ENCODE measurements around the gene JARID2.
"Not testable (repeated sequence)": the region's sequence is repeated elsewhere in the genome, so short reads cannot be mapped to it uniquely, and the experiment has no call there.

JARID2 gene

DNA sequence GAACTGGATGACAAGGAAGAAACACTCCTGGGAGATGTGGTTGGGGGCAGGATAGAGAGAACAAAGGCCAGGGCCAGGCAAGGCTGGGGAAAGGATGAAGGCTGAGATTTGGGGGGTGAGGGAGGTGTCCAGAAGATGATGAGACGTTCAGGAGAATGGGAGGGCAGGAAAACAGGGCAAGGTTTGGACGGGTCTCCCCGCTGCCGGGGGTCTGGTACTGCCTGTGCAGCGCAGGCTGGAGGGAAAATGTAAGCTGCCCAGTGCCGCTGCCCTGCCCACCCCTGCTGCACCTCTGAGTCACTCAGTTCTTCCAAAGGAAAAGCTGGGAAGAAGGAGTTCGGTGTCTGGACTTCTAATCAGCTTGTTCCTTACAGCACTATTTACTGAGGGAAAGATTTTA lies 286.1 kb downstream of the JARID2 start:
- no peak for DNase-seq

DNA sequence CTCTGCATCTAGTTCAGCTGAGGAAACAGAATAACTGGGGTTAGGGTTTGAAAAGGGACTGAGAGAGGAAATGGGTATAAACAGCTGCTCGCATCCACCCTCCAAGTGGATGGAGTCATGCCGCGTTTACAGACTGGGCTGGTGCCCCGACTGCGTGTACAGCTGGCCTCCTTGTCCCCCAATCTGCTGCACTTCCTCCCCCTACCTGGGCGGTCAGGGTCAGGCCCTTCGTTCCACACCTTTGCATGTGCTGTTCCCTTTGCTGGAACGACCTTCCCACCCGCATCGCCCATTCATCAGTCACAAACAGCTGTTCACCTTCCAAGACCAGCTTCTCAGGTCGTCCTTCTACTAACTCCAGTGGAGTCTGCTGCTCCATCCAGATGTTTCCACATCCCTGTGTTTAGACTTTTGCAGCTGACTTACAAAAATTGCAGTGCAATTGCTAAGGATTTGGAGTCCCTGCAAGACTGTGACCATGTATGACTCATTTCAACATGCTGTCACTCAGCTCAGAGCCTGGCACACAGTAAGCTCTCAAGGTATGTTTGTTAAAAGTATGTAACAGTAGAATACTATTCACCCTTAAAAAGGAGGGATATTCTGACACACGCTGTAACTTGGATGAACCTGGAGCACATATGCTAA lies 287.6 kb downstream of the JARID2 start:
- DNase-seq, result no peak

- no peak for DNase-seq
These were observed 289.1 kb downstream of the JARID2 start for GRCh38 chr6:15534974-15535373.

- DNase-seq, result no peak
These were observed 289.8 kb downstream of the JARID2 start for GRCh38 chr6:15535495-15536197.

- DNase-seq, result no peak
These were observed 290.5 kb downstream of the JARID2 start for GRCh38 chr6:15536198-15536955.

DNA sequence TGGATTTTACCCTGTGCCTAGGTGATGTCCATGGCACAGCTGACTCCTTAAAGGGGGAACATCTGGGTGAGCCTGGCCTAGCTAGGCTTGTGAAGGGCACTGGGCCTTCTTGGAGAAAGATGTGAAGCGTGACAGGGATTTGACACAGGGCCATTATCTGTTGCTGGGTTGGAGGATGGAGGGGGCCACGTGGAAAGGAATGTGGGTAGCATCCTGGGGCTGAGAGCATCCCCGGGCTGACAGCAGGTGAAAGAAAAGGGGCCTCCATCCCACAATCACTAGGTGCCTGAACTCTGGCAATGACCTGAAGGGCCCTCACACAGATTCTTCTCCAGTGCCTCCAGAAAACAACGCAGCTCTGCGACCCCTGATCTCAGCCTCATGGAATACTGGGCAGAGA lies 292.2 kb downstream of the JARID2 start:
- DNase-seq, result no peak

GRCh38 chr6:15538766-15539495 lies 293.1 kb downstream of the JARID2 start:
- no peak for DNase-seq

- DNase-seq, result no peak
These were observed 293.9 kb downstream of the JARID2 start for GRCh38 chr6:15539722-15540270.

DNA sequence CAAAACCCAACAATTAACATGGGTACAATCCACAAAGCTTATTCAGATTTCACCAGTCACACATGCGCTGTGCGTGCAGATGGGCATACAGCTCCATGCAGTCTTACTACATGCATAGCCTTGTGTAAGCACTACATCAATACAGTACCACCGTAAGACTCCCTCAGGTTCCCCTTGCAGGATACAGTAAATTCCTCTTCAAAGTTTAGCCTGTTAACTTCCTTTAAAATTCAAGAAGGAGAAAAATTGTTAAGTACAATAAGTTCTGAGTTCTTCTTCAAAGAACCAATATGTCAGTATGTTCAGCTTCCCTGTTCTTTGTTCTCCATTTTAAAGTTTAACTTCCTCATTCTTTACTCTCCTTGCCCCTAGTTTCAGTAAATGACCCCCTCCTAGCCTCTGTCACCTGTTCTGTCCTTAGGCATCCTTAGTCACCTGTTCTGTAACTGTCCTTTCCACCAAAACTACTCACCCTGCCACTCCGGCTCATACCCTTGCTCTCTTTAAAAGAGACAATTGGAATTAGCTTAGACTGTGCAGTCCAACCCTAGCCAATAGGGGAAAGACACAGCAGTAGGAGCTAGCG lies 297.6 kb downstream of the JARID2 start:
- DNase-seq, result not testable (repeated sequence)

DNA sequence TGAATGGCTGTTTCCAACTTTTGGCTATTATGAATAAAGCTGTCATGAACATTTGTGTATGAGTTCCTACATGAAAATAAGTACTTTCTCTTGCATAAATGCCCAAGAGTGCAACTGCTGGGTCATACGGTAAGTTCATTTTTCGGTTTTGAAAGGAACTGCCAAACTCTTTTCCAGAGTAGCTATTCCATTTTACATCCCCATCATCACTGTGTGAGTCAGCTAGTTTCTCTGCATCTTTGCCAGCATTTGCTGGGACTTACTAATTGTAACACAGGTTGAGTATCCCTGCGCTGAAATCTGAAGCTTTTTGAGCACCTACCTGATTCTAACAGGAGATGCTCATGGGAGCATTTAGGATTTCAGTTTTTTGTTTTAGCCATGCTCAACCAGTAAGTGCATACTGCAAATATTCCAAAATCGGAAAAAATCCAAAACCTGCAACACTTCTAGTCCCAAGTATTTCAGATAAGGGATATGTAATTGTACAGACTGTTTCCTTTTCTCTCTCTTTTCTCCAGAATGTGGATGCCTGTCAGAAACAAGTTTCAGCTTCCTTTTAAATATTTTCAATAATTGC lies 298.5 kb downstream of the JARID2 start:
- DNase-seq, result no peak

DNA sequence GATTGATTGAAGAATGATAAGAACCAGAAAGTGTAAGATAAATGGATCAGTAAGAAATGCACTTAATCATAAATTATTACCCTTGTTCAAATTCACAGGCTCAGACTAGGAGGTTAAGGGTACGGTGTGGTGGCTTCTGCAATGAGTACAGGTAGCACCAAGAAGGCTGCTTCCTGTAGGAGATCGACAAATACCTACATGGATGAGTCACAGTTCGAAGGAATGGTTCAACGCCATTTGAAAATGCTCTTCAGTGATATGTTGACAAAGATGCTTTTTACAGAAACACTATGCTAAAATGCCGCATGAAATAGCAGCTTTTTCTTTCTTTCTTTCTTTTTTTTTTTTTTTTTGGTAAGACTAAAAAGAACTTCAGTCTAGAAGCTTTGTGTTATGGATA lies 300.7 kb downstream of the JARID2 start:
- no peak for DNase-seq

GRCh38 chr6:15547400-15547799 lies 301.5 kb downstream of the JARID2 start:
- no peak for DNase-seq

- DNase-seq, result no peak
These were observed 303.5 kb downstream of the JARID2 start for GRCh38 chr6:15549371-15549770.

- no peak for DNase-seq
These were observed 304.8 kb downstream of the JARID2 start for GRCh38 chr6:15550546-15551123.

GRCh38 chr6:15551262-15551661 lies 305.4 kb downstream of the JARID2 start:
- no peak for DNase-seq

DNA sequence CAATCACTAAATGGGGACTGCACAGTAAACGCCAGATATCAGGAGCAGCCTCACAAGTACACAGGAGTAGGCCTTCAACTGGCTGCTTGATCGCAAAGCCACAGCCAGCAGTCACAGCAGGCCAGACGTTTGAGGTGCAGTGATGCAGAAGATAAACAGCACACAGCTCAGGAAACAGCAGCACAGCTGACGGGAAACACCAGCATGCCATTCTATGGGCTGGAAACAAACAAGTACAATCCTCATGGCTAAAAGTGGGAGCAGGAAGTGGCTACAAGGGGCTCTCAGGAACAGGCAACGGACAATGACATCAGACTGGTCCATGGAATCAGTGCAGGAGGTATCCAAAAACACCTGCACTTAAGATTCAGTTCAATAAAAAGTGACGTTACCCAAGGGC lies 305.9 kb downstream of the JARID2 start:
- DNase-seq, result peak; percentile 73

GRCh38 chr6:15553031-15553430 lies 307.2 kb downstream of the JARID2 start:
- DNase-seq, result no peak

DNA sequence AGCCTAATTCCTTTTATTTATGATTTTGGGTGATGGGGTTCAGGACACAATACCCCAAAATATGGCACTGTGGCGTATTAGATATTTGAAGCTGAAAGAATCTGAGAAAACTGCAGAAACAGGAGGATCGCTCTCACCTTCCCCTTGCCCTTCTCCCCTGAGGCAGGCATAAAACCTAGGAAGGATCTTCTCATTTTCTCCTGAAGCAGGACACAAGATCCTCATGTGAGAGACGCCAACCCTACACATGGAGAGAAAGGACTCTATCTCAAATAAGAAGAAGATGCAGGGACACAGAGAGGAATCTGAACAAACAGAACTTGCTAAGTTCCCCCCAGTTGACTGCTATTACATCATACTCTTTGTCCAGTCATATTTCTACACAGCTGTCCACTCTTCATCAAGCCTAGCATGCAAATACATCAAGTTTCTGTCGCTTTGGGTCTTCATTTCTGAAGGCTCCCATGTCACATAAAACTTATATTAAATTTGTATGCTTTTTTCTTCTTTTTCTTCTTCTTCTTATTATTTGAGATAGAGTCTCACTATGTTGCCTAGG lies 307.9 kb downstream of the JARID2 start:
- DNase-seq, result no peak

DNA sequence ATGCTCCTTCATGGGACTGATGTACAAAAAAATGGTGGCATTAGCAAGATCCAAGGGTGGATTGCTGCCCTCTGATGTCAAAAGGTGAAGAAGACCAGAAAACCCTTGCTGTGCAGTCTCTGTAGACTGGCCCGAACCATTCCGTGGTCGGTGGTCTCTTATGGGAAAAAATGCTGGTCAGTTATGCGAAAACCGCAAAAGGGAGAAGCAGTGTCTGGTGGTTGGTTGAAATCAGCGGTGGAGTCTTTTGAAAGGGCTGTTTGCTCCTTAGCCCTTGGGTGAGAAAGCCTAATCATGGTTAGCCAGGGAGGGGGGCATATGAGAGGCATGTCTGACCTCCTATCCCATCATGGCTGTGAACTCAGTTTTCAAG lies 308.8 kb downstream of the JARID2 start:
- DNase-seq, result no peak

DNA sequence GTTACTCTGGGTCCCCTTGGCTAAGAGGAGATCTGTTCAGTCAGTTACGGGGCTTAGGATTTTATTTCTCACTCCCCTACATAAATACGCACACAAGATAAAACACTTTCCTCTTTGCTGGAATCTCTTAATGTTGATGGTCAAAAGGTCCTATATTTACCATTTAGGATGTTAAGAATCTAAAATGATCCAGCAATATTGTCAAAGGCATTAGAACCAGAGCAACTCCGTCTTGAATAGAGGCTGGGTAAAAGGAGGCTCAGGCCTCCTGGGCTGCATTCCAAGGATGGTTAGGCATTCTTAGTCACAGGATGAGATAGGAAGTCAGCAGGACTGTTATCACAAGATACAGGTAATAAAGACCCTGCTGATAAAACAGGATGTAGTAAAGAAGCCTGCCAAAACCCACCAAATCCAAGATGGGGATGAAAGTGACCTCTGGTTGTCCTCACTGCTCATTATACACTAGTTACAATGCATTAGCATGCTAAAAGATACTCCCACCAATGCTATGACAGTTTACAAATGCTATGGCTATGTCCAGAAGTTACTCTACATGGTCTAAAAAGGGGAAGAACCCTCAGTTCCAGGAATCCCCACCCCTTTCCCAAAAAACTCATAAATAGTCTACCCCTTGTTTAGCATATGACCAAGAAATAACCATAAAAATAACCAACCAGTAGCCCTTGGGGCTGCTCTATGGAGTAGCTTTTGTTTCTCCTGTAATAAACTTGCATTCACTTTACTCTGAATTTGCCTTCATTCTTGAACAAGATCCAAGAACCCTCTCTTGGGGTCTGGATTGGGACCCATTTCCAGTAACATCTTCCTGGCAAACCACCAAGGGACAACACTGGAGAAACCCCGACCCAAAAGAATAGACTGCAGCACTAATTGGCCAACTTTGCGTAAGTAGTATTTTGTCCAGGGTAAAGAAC lies 309.5 kb downstream of the JARID2 start:
- DNase-seq, result no peak
